PFSK-1 (cell line): Measurements from ENCODE around the gene DNTT.

ENCODE experiments used
- POLR2AphosphoS5 ChIP-seq: IDR thresholded peaks from 2 replicates; pipeline ENCODE4 v1.6.1; 2012; ENCODE audit warnings: low read depth, mild to moderate bottlenecking, control low read depth, low read length, moderate library complexity
- REST ChIP-seq, 2 experiments: IDR thresholded peaks; 2 replicates each; pipeline versions ENCODE4 v1.6.1 to v1.8.0; 2011 to 2012; ENCODE audit warnings: low read depth in 2 of 2, low read length in 2 of 2, control low read depth in 1 of 2, inconsistent platforms in 1 of 2, mild to moderate bottlenecking in 1 of 2, moderate library complexity in 1 of 2; ENCODE audit not compliant: insufficient read depth in 1 of 2
- TAF1 ChIP-seq: IDR thresholded peaks from 2 replicates; pipeline ENCODE4 v1.6.1; 2012; ENCODE audit warnings: low read length, control low read depth, borderline replicate concordance; ENCODE audit not compliant: insufficient read depth

GRCh38 chr10:96339383-96339782 lies 35.1 kb downstream of the DNTT start:
- no peak for TF ChIP-seq POLR2AphosphoS5
- TF ChIP-seq TAF1, result no peak
- TF ChIP-seq REST (IDR thresholded peaks at IDR 0.05; ENCODE audit: insufficient read depth in 1 of 2, low read depth in 2 of 2, low read length in 2 of 2), result no peak
